Thyroid gland (tissue), 4 donors: ENCODE data around the gene ZXDC. TPM values are rescaled to one million over a fixed set of nuclear protein-coding genes. Genes with fewer than 3 reads are reported as not detected.

Experiments used
- DNase-seq, 2 donors: peaks; one replicate each; pipeline ENCODE4 v3.0.0-alpha.2; 2019
- H3K27ac ChIP-seq, 3 donors: fragments of 200-600 bp; sonication (generic); 1 replicate in 2 of 3; 2 replicates in 1 of 3; pipeline ENCODE4 v1.5.1; 2016 to 2019; ENCODE audit warnings: mild to moderate bottlenecking in 1 of 3, moderate library complexity in 1 of 3
- H3K27me3 ChIP-seq: fragments of 200-600 bp; sonication (generic); one replicate; pipeline ENCODE4 v1.5.1; 2019
- H3K36me3 ChIP-seq, 2 donors: fragments of 200-600 bp; sonication (generic); one replicate each; pipeline ENCODE4 v1.5.1; 2016 to 2019
- H3K4me1 ChIP-seq, 2 donors: fragments of 200-600 bp; sonication (generic); one replicate each; pipeline ENCODE4 v1.5.1; 2017 to 2019
- H3K4me3 ChIP-seq, 3 donors: fragments of 200-600 bp; sonication (generic); replicated peaks in 1 of 3; 1 replicate in 2 of 3; 2 replicates in 1 of 3; pipeline ENCODE4 v1.5.1; 2016; ENCODE audit warnings: mild to moderate bottlenecking in 1 of 3
- H3K9me3 ChIP-seq: fragments of 200-600 bp; sonication (generic); one replicate; pipeline ENCODE4 v1.5.1; 2017
- CTCF ChIP-seq, 6 experiments: fragments of 200-600 bp in 3 of 6; fragments of 450-650 bp in 3 of 6; sonication (generic) in 3 of 6; IDR thresholded peaks; one replicate each; pipeline ENCODE4 v1.5.1; 2016 to 2019; ENCODE audit warnings: antibody characterized with exemption in 6 of 6, mild to moderate bottlenecking in 2 of 6, inconsistent platforms in 1 of 6, moderate library complexity in 1 of 6
- POLR2A ChIP-seq, 2 donors: fragments of 450-650 bp; IDR thresholded peaks; one replicate each; pipeline ENCODE4 v1.6.1; 2017; ENCODE audit warnings: antibody characterized with exemption in 2 of 2, mild to moderate bottlenecking in 2 of 2, moderate library complexity in 1 of 2
- WGBS, 2 donors: methylation state at CpG; one replicate each; pipeline ENCODE4 v1.1.5; 2017; 5-methylcytosine and 5-hydroxymethylcytosine counted together
- intact Hi-C: fragments of 100-400 bp; cut with DNase I; formaldehyde crosslinking; loops from one replicate; pipeline ENCODE4 v1.15.1; 2023
- total RNA-seq, 4 donors: library from RNA; depleted of rRNA; stranded (reverse); fragments of >200 nt; gene quantifications; one replicate each; pipeline ENCODE4 v1.2.3, GENCODE V29; 2016

The ZXDC gene
- total RNA-seq, 4 donors from 2014 or later = 51.5 to 96.8 (median 57.4) TPM

- Histone ChIP-seq H3K27me3 (no peaks in the 10 kb centered on the region), H3K36me3 (peaks cover 69 to 83% of the 10 kb centered on the region in 2 donors), H3K27ac (no peak overlapping the region), H3K9me3 (no peaks in the 10 kb centered on the region), H3K4me3 (no peak overlapping the region), H3K4me1 (peaks cover 11 to 14% of the 10 kb centered on the region in 2 donors)
- DNase-seq = no peak
- intact Hi-C loops = no loop called here
- no peak for TF ChIP-seq CTCF (IDR thresholded peaks at IDR 0.05)
- no peak for TF ChIP-seq POLR2A (IDR thresholded peaks at IDR 0.05)
- 80% methylated on average over 8 of the region's 8 CpGs for WGBS, 2 donors
Measured at GRCh38 chr3:126467611-126467955, 8.1 kb downstream of the ZXDC start.

DNA sequence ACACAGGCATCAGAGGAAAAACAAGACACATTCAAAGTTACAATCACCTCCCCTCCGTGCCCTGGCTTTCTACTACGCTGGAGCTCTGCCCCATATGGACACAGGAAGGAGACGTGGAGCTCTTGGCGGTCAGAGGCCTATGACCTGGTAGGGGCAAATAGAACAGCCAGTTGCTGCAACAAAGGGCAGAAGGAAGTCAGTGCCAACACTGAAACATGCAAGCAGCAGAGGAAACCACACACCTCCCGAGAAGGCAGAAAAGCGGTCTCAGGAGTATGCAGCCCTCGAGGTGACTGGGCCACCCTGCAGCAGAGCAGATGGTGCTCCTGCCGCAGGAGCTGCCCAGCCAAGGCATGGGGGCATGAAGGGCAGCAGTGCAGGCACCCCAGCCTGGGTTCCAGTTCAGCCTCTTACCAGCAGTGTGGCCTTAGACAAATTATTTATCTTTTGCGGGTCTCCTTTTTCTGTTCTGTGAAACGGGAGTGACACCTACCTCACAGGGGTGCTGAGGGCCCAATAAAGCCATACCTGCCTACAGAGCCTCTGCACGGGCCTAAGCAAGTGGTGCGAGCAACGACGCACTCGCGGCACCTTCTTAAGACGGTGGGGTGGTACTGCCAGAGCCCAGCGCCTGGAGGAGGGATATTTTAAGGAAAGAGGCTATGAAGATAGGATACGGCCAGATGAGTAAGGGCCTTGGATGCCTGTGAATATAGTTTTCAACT is 8.6 kb downstream of the ZXDC start:
- 86 to 88% methylated on average over 19 of the region's 19 CpGs for WGBS, 2 donors
- intact Hi-C loops = no loop called here
- Histone ChIP-seq H3K4me1 (peaks cover 6 to 9% of the 10 kb centered on the region in 2 donors), H3K27me3 (no peaks in the 10 kb centered on the region), H3K4me3 (no peak overlapping the region), H3K36me3 (peaks cover 72 to 85% of the 10 kb centered on the region in 2 donors), H3K27ac (no peak overlapping the region), H3K9me3 (no peaks in the 10 kb centered on the region)
- TF ChIP-seq CTCF (IDR thresholded peaks at IDR 0.05) (no peak), POLR2A (IDR thresholded peaks at IDR 0.05) (no peak)
- DNase-seq = no peak

- Histone ChIP-seq H3K36me3 (peaks cover 78 to 90% of the 10 kb centered on the region in 2 donors), H3K4me1 (peaks cover 0 to 4% of the 10 kb centered on the region in 2 donors), H3K4me3 (no peak overlapping the region), H3K9me3 (no peaks in the 10 kb centered on the region), H3K27ac (no peak overlapping the region), H3K27me3 (no peaks in the 10 kb centered on the region)
- intact Hi-C loops = no loop called here
- TF ChIP-seq CTCF (IDR thresholded peaks at IDR 0.05) = no peak
- no peak for TF ChIP-seq POLR2A (IDR thresholded peaks at IDR 0.05)
- 81 to 85% methylated on average over 16 of the region's 16 CpGs for WGBS, 2 donors
- no peak for DNase-seq
Measured at GRCh38 chr3:126465928-126466544, 9.7 kb downstream of the ZXDC start.

DNA sequence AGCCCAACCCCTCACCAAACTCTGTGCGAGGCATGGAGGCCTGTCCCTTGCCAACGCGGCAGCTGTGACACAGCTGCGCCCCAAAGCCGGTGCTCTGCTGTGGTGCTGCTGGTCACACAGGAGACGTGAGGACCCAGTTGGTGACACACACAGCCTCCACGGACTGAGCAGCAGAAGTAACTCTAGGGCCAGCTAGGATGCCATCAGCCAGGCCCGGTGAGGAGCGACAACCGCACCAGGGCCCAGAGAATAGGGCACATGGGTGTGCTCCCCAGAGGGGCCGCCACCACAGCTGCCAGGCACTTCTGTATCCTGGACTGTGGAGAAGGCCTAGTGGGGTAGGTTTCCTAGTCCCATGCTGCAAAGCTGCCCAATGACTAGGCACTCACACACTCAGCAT is 10.7 kb downstream of the ZXDC start:
- no peak for DNase-seq
- Histone ChIP-seq H3K27ac (no peak overlapping the region), H3K36me3 (peaks cover 76 to 89% of the 10 kb centered on the region in 2 donors), H3K9me3 (no peaks in the 10 kb centered on the region), H3K4me3 (no peak overlapping the region), H3K27me3 (no peaks in the 10 kb centered on the region), H3K4me1 (peaks cover 0 to 4% of the 10 kb centered on the region in 2 donors)
- intact Hi-C loops = no loop called here
- 97 to 100% methylated on average over 1 to 9 of the region's 11 CpGs for WGBS, 2 donors
- TF ChIP-seq CTCF (IDR thresholded peaks at IDR 0.05) (no peak), POLR2A (IDR thresholded peaks at IDR 0.05) (no peak)

GRCh38 chr3:126464494-126464893 is 11.2 kb downstream of the ZXDC start:
- TF ChIP-seq POLR2A (IDR thresholded peaks at IDR 0.05) = no peak
- no peak for TF ChIP-seq CTCF (IDR thresholded peaks at IDR 0.05)
- no peaks in the 10 kb centered on the region for H3K9me3 ChIP-seq
- peaks cover 0 to 2% of the 10 kb centered on the region in 2 donors for H3K4me1 ChIP-seq
- H3K36me3 ChIP-seq = peaks cover 76 to 89% of the 10 kb centered on the region in 2 donors
- DNase-seq = no peak
- no peak overlapping the region for H3K27ac ChIP-seq
- WGBS, 2 donors = 71 to 78% methylated on average over 4 of the region's 4 CpGs
- no peak overlapping the region for H3K4me3 ChIP-seq
- intact Hi-C loops = no loop called here
- H3K27me3 ChIP-seq = no peaks in the 10 kb centered on the region
